ENCODE data around the gene CAMSAP3.

GRCh38 chr19:7620442-7621412 lies 25.1 kb downstream of the CAMSAP3 start:
- TF ChIP-seq, protein P1, sequence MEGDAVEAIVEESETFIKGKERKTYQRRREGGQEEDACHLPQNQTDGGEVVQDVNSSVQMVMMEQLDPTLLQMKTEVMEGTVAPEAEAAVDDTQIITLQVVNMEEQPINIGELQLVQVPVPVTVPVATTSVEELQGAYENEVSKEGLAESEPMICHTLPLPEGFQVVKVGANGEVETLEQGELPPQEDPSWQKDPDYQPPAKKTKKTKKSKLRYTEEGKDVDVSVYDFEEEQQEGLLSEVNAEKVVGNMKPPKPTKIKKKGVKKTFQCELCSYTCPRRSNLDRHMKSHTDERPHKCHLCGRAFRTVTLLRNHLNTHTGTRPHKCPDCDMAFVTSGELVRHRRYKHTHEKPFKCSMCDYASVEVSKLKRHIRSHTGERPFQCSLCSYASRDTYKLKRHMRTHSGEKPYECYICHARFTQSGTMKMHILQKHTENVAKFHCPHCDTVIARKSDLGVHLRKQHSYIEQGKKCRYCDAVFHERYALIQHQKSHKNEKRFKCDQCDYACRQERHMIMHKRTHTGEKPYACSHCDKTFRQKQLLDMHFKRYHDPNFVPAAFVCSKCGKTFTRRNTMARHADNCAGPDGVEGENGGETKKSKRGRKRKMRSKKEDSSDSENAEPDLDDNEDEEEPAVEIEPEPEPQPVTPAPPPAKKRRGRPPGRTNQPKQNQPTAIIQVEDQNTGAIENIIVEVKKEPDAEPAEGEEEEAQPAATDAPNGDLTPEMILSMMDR (IDR thresholded peaks at IDR 0.05; ENCODE audit: low read depth, low read length): no peak
- no peak for TF ChIP-seq EZH2phosphoT487 (IDR thresholded peaks at IDR 0.05; ENCODE audit: low read depth)
